Measurements from ENCODE around the gene LRRC4B.

- no peak for TF ChIP-seq CTCF (IDR thresholded peaks at IDR 0.05)
- no peak for TF ChIP-seq POLR2A (IDR thresholded peaks at IDR 0.05)
Observed at GRCh38 chr19:50467566-50467965, 100.7 kb downstream of the LRRC4B start.
